Measurements from ENCODE around the gene NPLOC4.

DNA sequence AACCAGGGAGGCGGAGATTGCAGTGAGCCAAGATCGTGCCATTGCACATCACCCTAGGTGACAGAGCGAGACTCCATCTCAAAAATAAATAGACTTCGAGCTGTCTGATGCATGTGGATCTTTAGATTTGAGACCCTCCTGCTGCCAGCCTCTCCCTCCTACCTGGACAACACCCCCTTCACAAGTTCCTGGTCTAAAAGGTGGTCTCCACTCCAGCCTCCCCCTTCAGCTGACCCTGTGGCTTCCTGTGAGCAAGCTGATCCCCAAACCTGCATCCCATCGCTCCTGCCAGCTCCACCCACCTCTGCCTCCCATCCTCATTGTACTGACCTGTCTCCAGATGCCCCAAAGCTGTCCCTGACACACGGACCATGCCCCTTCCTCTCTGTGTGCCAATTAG lies 57.6 kb downstream of the NPLOC4 start:
- no peak for TF ChIP-seq POLR2AphosphoS5 (IDR thresholded peaks at IDR 0.05; ENCODE audit: low read depth, low read length)
- TF ChIP-seq, protein P1, sequence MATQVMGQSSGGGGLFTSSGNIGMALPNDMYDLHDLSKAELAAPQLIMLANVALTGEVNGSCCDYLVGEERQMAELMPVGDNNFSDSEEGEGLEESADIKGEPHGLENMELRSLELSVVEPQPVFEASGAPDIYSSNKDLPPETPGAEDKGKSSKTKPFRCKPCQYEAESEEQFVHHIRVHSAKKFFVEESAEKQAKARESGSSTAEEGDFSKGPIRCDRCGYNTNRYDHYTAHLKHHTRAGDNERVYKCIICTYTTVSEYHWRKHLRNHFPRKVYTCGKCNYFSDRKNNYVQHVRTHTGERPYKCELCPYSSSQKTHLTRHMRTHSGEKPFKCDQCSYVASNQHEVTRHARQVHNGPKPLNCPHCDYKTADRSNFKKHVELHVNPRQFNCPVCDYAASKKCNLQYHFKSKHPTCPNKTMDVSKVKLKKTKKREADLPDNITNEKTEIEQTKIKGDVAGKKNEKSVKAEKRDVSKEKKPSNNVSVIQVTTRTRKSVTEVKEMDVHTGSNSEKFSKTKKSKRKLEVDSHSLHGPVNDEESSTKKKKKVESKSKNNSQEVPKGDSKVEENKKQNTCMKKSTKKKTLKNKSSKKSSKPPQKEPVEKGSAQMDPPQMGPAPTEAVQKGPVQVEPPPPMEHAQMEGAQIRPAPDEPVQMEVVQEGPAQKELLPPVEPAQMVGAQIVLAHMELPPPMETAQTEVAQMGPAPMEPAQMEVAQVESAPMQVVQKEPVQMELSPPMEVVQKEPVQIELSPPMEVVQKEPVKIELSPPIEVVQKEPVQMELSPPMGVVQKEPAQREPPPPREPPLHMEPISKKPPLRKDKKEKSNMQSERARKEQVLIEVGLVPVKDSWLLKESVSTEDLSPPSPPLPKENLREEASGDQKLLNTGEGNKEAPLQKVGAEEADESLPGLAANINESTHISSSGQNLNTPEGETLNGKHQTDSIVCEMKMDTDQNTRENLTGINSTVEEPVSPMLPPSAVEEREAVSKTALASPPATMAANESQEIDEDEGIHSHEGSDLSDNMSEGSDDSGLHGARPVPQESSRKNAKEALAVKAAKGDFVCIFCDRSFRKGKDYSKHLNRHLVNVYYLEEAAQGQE (IDR thresholded peaks at IDR 0.05; ENCODE audit: insufficient read depth in 1 of 2, low read depth in 2 of 2, low read length in 2 of 2), result no peak
